ENCODE data around the gene CYTH3.

The CYTH3 gene

DNA sequence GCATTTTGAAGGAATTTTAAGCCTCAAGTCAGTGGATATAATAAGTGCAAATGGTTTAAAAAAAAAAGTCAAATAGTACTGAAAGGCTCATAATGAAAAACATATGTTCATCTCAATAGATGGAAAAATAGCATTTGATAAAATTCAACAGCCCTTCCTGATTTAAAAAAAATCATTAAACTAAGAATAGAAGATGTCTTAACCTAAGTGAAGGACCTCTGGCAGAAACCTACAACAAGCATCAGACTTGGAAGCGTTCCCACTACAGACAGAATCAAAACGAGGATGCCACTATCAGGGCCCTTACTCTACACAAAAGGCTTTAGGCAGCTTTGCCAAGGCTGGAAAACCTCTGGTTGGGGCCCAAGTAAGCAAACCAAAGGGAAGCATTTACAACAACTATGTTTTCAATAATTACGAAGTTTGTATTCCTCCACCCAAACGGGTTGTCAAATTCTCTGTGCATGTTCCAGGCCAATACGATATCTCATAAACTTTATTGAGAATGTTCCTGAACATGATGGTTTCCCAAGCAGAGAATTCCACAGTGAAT is 45.1 kb downstream of the CYTH3 start:
- no peak for TF ChIP-seq TEAD4 (IDR thresholded peaks at IDR 0.05)
- TF ChIP-seq MAX (IDR thresholded peaks at IDR 0.05): no peak
- TF ChIP-seq REST (IDR thresholded peaks at IDR 0.05; ENCODE audit: low read depth): no peak
- no peak for TF ChIP-seq EP300 (IDR thresholded peaks at IDR 0.05; ENCODE audit: borderline replicate concordance)
- no peak for TF ChIP-seq USF1 (IDR thresholded peaks at IDR 0.05)
- no peak for TF ChIP-seq TCF12 (IDR thresholded peaks at IDR 0.05; ENCODE audit: low read depth)
- TF ChIP-seq EGR1 (IDR thresholded peaks at IDR 0.05): no peak
- no peak for TF ChIP-seq TAF1 (IDR thresholded peaks at IDR 0.05; ENCODE audit: low read depth)
- TF ChIP-seq RAD21 (IDR thresholded peaks at IDR 0.05; ENCODE audit: low read depth): no peak

DNA sequence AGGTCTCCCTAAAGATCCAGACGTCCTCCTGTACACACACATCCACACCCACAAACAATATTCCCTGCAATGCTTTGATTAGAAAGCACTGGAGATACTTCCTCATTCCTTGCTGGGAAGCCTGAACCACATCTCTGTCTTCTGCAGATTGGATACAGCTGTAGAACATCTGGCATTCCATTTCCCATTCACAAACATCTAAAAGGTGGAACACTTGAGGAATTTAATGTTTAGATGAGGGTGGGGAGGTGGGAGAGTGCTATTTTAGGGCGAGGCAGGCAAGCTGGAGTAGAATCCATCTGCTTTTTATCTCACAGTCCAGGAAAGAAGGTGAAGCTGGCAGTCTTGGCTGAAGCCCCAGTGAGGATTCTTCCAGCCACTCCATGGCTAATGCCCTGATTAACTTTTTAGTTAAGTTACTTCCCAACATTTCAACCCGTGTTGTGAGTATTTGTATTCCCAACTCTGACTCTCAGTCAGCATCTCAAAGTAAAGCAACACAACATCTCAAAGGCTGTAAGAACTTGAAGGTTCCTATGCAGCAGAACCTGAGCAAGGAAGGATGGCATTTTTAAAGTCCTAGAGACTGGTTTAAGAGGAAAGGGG is 46.1 kb downstream of the CYTH3 start:
- TF ChIP-seq EGR1 (IDR thresholded peaks at IDR 0.05) (no peak), FOXM1 (IDR thresholded peaks at IDR 0.05; ENCODE audit: borderline replicate concordance, low read depth) (no peak), TEAD4 (IDR thresholded peaks at IDR 0.05) (no peak), YY1 (IDR thresholded peaks at IDR 0.05; ENCODE audit: low read depth) (no peak), USF1 (IDR thresholded peaks at IDR 0.05) (no peak), ZBTB7A (IDR thresholded peaks at IDR 0.05; ENCODE audit: low read depth) (no peak), TCF12 (IDR thresholded peaks at IDR 0.05; ENCODE audit: low read depth) (no peak), RAD21 (IDR thresholded peaks at IDR 0.05; ENCODE audit: low read depth) (no peak), NFIC (IDR thresholded peaks at IDR 0.05) (no peak), EP300 (IDR thresholded peaks at IDR 0.05; ENCODE audit: borderline replicate concordance) (no peak), CEBPB (IDR thresholded peaks at IDR 0.05) (no peak), TAF1 (IDR thresholded peaks at IDR 0.05; ENCODE audit: low read depth) (no peak), REST (IDR thresholded peaks at IDR 0.05; ENCODE audit: low read depth) (no peak), CREB1 (IDR thresholded peaks at IDR 0.05; ENCODE audit: low read depth) (no peak), MAX (IDR thresholded peaks at IDR 0.05) (no peak)

GRCh38 chr7:6221340-6222319 is 50.8 kb downstream of the CYTH3 start:
- TF ChIP-seq USF1 (IDR thresholded peaks at IDR 0.05) (no peak), REST (IDR thresholded peaks at IDR 0.05; ENCODE audit: low read depth) (no peak), TCF12 (IDR thresholded peaks at IDR 0.05; ENCODE audit: low read depth) (no peak), ZBTB7A (IDR thresholded peaks at IDR 0.05; ENCODE audit: low read depth) (no peak), FOXM1 (IDR thresholded peaks at IDR 0.05; ENCODE audit: borderline replicate concordance, low read depth) (no peak), RAD21 (IDR thresholded peaks at IDR 0.05; ENCODE audit: low read depth) (no peak)

All from Ishikawa (cell line).